IPS-15b (cell line): ENCODE results near the gene AMH.
A peak's percentile ranks its signal among the peaks of the same experiment; 100 is the strongest.

Experiments used
- H3K27me3 ChIP-seq: one replicate; pipeline ENCODE4 v1.6.1; 2013; ENCODE audit warnings: low read length; ENCODE audit not compliant: control insufficient read depth, insufficient read depth
- H3K36me3 ChIP-seq: one replicate; pipeline ENCODE4 v1.6.1; 2013; ENCODE audit warnings: low read length; ENCODE audit not compliant: control insufficient read depth, insufficient read depth
- H3K4me1 ChIP-seq: one replicate; pipeline ENCODE4 v1.6.1; 2013; ENCODE audit warnings: mild to moderate bottlenecking, low read length; ENCODE audit not compliant: control insufficient read depth, insufficient read depth
- H3K4me3 ChIP-seq: one replicate; pipeline ENCODE4 v1.5.1; 2013; ENCODE audit warnings: low read depth, low read length
- H3K9ac ChIP-seq: one replicate; pipeline ENCODE4 v1.6.1; 2013; ENCODE audit warnings: low read depth, mild to moderate bottlenecking, low read length
- H3K9me3 ChIP-seq: one replicate; pipeline ENCODE4 v1.6.1; 2013; ENCODE audit warnings: mild to moderate bottlenecking, low read length; ENCODE audit not compliant: control insufficient read depth, insufficient read depth

AMH gene

DNA sequence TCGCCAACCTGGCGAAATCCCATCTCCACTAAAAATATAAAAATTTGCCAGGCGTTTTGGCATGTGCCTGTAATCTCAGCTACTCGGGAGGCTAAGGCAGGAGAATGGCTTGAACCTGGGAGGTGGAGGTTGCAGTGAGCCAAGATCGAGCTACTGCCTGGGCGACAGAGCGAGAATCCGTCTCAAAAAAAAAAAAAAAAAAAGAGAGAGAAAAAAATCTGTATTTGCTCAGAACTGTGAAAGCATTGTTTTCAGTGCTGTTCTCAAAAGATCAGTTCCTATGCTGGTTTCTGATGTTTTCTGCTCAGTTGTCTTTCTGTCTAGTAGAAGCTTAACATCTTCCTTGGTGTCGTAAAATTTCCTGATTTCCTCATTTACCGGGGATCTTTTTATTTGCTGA, 9.9 kb upstream of the AMH start:
- Histone ChIP-seq H3K27me3 (no peaks in the 10 kb centered on the region), H3K4me3 (peak overlapping the region; percentile 20), H3K9ac (no peak overlapping the region), H3K9me3 (no peaks in the 10 kb centered on the region), H3K36me3 (peaks cover 27% of the 10 kb centered on the region), H3K4me1 (peaks cover 13% of the 10 kb centered on the region)

DNA sequence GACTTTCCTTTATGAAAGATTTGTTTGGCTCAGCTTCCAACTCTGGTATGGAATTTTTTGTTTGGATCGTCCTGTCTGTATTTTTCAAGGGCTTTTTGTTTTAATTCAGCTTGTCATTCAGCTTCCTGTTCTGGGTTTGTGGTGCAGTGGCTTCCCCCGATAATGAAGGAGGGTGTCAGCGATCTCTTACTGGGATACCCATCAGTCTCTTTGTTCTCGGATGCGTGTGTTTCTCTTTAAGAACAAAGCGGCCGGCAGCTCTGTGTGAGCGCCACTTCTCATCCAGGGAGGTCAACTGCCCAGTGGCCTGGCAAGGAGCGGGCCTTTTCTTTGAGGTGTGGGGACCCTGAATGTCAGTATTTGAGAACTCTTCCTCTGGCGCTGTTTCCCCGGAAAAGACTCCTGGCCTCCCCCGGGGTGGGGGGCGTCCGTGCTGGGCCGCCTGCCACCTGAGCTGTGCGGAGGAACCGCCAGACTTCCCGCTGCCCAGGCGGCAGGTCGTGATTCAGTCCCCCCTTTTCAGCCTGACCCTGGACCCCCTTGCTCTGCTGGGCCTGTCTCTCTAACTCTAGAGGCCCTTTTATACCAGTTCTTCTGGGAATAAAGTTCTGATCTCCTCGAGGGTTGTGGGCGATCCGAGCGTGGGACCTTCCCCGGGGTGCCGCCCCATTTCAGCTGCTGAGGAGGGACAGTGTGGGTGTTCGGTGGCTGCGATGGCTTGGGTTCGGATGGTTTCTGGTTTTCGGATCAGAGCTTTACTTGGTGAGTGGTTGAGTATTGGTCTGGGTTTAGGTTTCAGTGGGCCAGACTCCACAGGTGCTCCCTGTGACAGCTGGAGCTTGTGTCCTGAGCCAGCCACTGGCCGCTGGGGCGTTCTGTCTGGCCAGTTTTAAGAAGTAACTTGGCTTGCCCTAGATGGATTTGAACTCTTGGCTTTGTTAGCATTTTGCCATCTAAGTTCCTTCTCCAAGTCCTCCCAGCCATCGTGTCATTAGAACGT, 9.1 kb upstream of the AMH start:
- Histone ChIP-seq H3K4me3 (peak overlapping the region; percentile 20), H3K9me3 (no peaks in the 10 kb centered on the region), H3K4me1 (peaks cover 13% of the 10 kb centered on the region), H3K9ac (peak overlapping the region; percentile 41), H3K36me3 (peaks cover 34% of the 10 kb centered on the region), H3K27me3 (no peaks in the 10 kb centered on the region)

DNA sequence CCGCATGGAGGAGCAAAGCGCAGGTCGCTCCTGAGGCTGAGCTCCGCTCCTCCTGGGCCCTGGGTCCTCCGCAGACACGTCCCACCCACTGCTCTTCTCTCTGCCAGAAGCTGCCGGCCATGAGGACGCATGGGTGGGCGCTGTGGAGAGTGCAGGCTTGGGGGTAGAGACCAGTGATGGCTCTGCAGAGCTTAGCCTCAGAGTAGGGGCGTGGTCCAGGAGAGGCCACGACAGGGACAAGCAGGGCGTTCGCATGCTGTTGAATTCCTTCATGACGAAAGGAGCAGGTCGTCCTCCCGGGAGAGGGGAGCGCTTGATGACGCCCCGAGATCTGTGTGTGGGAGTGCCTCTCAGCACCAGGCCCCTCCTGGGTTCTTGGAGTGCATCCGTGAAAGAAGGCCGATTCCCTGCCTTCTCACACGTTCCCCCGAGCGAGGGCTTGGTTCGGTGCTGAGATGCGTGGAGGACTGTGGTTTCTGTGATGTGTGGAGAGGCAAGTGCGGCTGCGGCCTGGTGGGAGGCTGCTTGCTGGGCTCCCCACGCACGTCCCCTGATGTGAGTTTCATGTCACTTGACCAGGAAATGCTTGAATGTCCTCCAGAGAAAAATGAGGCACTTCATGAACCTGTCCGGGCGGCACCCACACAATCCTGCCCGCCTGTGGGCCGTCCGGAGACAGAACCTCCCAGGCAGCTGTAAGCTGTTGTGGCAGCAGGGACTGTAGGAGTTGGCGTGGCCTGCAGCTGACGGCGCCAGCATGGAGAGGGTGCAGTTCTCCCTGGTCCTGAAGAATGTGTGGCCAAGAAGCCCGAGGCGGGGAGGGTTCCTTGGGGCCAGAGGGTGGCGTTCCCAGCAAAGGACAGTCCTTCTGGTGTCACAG, 8.0 kb upstream of the AMH start:
- peak overlapping the region; percentile 41 for H3K9ac ChIP-seq
- H3K9me3 ChIP-seq: no peaks in the 10 kb centered on the region
- H3K4me3 ChIP-seq: peak overlapping the region; percentile 20
- peaks cover 44% of the 10 kb centered on the region for H3K36me3 ChIP-seq
- H3K27me3 ChIP-seq: no peaks in the 10 kb centered on the region
- peaks cover 13% of the 10 kb centered on the region for H3K4me1 ChIP-seq

DNA sequence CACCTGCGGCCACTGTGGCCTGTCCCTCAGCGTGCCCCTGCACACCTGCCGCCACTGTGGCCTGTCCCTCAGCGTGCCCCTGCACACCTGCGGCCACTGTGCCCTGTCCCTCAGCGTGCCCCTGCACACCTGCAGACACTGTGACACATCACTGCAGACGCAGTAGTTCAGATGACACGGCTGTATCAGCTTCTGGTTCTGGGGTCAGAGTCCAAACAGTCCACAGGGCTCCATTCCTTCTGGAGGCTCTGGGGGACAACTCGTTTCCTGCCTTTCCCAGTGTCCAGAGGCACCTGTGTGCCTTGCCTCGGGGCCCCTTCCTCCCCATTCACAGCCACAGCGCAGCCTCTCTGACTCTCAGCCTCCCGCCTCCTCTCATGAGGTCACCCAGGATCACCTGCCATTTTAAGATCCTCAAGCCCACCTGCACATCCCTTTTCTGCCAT, 7.0 kb upstream of the AMH start:
- no peaks in the 10 kb centered on the region for H3K9me3 ChIP-seq
- peaks cover 54% of the 10 kb centered on the region for H3K36me3 ChIP-seq
- peaks cover 13% of the 10 kb centered on the region for H3K4me1 ChIP-seq
- no peak overlapping the region for H3K4me3 ChIP-seq
- no peaks in the 10 kb centered on the region for H3K27me3 ChIP-seq
- H3K9ac ChIP-seq: peak overlapping the region; percentile 1

DNA sequence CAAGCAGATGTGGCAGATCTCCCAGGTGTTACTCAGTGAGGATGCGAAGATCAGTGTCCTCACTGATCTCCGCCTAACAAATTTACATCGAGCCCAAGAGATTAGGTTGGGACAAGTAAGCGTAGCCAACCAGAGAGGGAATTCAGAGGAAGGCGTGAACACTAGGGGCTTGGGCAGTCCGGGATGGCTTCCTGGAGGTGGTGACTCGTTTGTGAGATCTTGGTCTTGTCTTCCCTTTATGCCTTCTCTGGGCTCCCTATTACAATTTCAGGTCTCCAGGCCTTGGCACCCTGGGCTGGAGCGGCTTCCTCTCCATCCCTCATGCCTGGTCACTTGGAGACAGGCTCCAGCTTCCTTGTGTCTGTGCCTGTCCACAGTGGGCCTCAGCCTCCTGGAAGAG, 6.3 kb upstream of the AMH start:
- no peaks in the 10 kb centered on the region for H3K27me3 ChIP-seq
- peak overlapping the region; percentile 1 for H3K9ac ChIP-seq
- no peaks in the 10 kb centered on the region for H3K9me3 ChIP-seq
- no peak overlapping the region for H3K4me3 ChIP-seq
- peaks cover 59% of the 10 kb centered on the region for H3K36me3 ChIP-seq
- peaks cover 9% of the 10 kb centered on the region for H3K4me1 ChIP-seq

DNA sequence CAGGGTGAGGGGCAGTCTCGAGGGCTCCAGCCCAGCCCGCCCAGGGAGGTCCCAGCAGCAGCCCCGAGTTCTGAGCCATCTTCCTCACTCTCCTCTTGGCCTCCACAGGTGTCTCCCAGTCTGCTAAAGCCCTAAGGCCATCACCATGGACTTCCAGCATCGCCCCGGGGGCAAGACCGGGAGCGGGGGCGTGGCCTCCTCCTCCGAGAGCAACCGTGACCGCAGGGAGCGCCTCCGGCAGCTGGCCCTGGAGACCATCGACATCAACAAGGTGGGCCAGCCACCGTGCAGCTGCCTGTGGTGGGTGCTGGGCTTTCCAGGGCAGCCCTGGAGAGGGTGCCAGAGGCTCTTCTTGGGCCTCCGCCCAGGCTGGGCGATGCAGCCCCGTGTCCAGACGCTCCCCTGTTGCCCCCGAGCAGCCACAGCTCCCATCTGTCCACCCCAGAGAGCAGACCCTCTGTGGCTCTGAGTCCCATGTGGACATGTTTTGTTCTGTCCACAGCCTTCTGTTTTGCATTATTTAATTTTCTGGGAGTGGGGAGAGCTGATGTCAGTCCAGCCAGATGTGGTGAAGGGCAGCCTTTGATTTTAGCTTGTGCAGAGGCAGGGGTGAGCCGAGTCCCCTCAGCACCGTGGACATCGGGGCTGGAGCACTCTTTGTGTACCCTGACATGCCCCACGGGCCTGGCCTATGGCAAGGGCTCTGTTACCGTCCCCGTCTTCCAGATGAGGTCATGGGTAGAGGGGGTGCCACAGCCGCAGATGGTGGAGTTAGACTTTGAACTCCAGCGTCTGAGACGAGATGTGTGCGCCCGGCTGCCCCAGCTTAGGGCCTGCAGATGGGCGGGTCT, 5.6 kb upstream of the AMH start:
- H3K4me1 ChIP-seq: peaks cover 7% of the 10 kb centered on the region
- H3K9ac ChIP-seq: no peak overlapping the region
- H3K4me3 ChIP-seq: no peak overlapping the region
- no peaks in the 10 kb centered on the region for H3K27me3 ChIP-seq
- no peaks in the 10 kb centered on the region for H3K9me3 ChIP-seq
- H3K36me3 ChIP-seq: peaks cover 59% of the 10 kb centered on the region

DNA sequence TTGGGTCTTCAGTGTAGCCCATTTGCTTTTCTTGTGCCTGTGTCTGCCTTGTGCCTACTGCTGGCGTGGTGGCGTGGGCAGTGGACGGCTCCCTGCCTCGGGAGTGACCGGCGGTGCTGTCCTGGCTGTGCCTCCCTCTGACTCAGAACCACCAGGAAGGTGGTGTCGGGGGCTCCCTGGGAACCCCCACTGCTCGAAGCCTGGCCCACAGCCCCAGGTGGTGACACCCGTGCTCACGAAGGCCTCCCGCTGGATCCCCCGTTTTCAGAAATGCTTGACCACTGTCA, 5.1 kb upstream of the AMH start:
- Histone ChIP-seq H3K4me1 (peaks cover 7% of the 10 kb centered on the region), H3K4me3 (no peak overlapping the region), H3K36me3 (peaks cover 59% of the 10 kb centered on the region), H3K9ac (no peak overlapping the region), H3K27me3 (no peaks in the 10 kb centered on the region), H3K9me3 (no peaks in the 10 kb centered on the region)

DNA sequence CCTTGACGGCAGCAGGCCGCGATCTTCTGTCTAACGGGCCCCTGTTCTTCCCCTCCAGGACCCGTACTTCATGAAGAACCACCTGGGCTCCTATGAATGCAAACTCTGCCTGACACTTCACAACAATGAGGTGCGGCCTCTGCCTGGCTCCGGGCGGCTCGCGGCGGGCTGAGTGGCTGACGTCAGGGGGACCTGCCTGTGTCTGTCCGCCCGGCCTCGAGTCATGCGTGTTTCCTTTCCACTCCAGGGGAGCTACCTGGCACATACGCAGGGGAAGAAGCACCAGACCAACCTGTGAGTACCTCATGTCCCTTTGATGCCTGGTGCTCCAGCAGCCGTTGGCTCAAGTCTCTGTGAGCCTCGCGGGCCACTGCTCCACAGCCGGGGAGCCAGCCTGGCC, 4.6 kb upstream of the AMH start:
- Histone ChIP-seq H3K36me3 (peaks cover 59% of the 10 kb centered on the region), H3K4me1 (peaks cover 7% of the 10 kb centered on the region)

DNA sequence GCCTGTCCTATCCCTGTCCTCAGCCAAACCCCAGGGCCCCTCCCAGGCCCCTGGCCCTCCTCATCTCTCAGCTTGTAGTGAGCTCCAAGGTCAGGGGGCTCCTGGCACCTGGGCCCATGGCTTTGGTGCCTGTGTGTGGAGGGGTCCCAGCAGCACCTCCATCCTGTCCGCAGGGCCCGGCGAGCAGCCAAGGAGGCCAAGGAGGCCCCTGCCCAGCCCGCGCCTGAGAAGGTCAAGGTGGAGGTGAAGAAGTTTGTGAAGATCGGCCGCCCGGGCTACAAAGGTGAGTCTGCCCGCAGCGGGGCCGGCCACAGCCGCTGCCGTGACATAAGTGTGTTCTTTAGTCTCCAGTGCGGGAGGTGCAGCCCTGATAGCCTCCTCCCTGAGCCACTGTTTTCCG, 3.9 kb upstream of the AMH start:
- no peaks in the 10 kb centered on the region for H3K27me3 ChIP-seq
- peaks cover 6% of the 10 kb centered on the region for H3K4me1 ChIP-seq
- H3K36me3 ChIP-seq: peaks cover 59% of the 10 kb centered on the region
- no peaks in the 10 kb centered on the region for H3K9me3 ChIP-seq
- no peak overlapping the region for H3K4me3 ChIP-seq
- H3K9ac ChIP-seq: no peak overlapping the region

More for the DNA sequence above, 4.6 kb upstream of the AMH start:
- H3K9me3 ChIP-seq: no peaks in the 10 kb centered on the region
- no peak overlapping the region for H3K9ac ChIP-seq
- H3K27me3 ChIP-seq: no peaks in the 10 kb centered on the region
- H3K4me3 ChIP-seq: no peak overlapping the region

DNA sequence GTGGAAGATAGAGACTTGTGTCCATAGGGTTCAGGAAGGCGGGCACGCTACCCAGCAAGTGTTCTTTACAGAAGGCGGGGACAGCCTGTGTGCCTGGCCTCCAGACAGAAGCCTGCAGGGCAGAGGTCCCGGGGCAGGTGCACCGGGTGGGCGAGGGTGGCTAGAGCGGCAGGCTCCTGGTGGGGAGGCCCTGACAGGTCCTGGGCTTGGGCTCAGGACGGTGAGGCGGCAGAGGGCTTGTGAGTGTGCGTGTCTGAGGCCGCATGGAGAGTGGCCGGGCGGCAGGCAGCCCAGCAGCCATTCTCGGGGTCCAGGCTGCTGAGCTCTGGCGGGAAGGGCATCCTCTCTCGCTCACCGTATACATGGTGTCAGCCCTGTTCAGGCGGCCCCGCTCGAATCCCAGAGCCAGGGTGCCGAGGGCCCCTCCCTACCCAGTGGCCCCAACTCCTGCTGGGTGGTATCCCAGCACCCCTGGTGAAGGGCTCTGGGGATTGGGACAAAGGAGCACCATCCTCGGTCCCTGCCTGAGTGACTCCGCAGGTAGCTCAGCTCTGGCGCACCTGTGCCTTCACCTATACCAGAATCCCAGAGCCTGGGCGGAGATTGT, 3.0 kb upstream of the AMH start:
- H3K27me3 ChIP-seq: no peaks in the 10 kb centered on the region
- H3K36me3 ChIP-seq: peaks cover 53% of the 10 kb centered on the region
- H3K9me3 ChIP-seq: no peaks in the 10 kb centered on the region
- H3K4me1 ChIP-seq: no peaks in the 10 kb centered on the region
- H3K4me3 ChIP-seq: no peak overlapping the region
- no peak overlapping the region for H3K9ac ChIP-seq

DNA sequence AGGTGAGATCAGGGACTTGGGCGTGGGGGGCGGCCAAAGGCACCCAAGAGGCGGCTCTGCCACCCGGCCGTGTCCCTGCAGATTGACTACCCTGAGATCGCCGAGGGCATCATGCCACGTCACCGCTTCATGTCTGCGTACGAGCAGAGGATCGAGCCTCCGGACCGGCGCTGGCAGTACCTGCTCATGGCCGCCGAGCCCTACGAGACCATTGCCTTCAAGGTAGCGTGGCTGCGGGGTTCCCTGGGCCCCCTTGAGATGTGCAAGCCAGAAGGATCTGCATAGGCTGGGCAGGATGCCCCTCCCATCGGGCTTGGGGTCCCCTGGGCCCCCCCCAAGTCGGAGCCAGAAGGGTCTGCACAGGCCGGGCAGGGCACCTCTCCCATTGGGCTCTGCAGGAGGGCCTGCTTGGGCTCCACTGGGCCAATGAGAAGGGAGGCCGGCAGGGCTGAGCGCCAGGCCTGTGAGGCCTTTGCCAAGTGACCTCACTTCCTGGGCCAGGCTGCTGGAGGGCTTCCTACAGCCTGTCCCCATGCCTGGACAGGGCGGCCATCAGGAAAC, 2.2 kb upstream of the AMH start:
- Histone ChIP-seq H3K9ac (no peak overlapping the region), H3K4me3 (no peak overlapping the region), H3K36me3 (peaks cover 52% of the 10 kb centered on the region), H3K4me1 (no peaks in the 10 kb centered on the region), H3K27me3 (no peaks in the 10 kb centered on the region), H3K9me3 (no peaks in the 10 kb centered on the region)
